Naive thymus-derived CD4-positive, alpha-beta T cell (primary cell): ENCODE data around the gene WDR35. TPM values are rescaled to one million over a fixed set of nuclear protein-coding genes. Genes with fewer than 3 reads are reported as not detected.

Source experiments
- ATAC-seq: fragments of 150-1000 bp; cut with Tn5 transposase; 2 replicates; pipeline ENCODE4 v1.10.0; 2021; ENCODE audit warnings: mild to moderate bottlenecking, moderate library complexity
- CTCF ChIA-PET: fragments of 350-600 bp; sonication (Branson Sonifier 250); formaldehyde crosslinking; loops from one replicate; lab custom pipeline; 2021; ENCODE audit warnings: antibody characterized with exemption; lab: Charles Lee
- POLR2A ChIA-PET: fragments of 350-600 bp; sonication (Branson Sonifier 250); formaldehyde crosslinking; loops from one replicate; lab custom pipeline; 2021; ENCODE audit warnings: antibody characterized with exemption, inconsistent platforms; lab: Charles Lee
- DNase-seq, 9 donors: peaks; one replicate each; pipeline versions ENCODE4 v3.0.0 to v3.0.0-alpha.2; 2020 to 2022; ENCODE audit warnings: mixed read lengths in 1 of 9
- H3K27ac ChIP-seq: one replicate; pipeline ENCODE4 v1.7.0; 2013; ENCODE audit warnings: mild to moderate bottlenecking, low read depth, low read length, moderate library complexity
- H3K27me3 ChIP-seq, 2 donors: one replicate each; pipeline ENCODE4 v1.7.0; 2013; ENCODE audit warnings: low read length in 2 of 2, mild to moderate bottlenecking in 2 of 2, moderate library complexity in 2 of 2; ENCODE audit not compliant: control insufficient read depth in 2 of 2, insufficient read depth in 2 of 2
- H3K36me3 ChIP-seq, 3 experiments: 1 replicate in 2 of 3; 2 replicates in 1 of 3; pipeline ENCODE4 v1.7.0; 2013; ENCODE audit warnings: low read length in 3 of 3, mild to moderate bottlenecking in 3 of 3, moderate library complexity in 1 of 3; ENCODE audit not compliant: insufficient read depth in 3 of 3, control insufficient read depth in 2 of 3
- H3K4me1 ChIP-seq, 2 donors: one replicate each; pipeline ENCODE4 v1.7.0; 2013; ENCODE audit warnings: low read length in 2 of 2, mild to moderate bottlenecking in 2 of 2, moderate library complexity in 1 of 2; ENCODE audit not compliant: control insufficient read depth in 2 of 2, insufficient read depth in 2 of 2
- H3K4me3 ChIP-seq: 2 replicates; pipeline ENCODE4 v1.7.0; 2013; ENCODE audit warnings: mild to moderate bottlenecking, low read length
- H3K9me3 ChIP-seq, 3 experiments: 1 replicate in 2 of 3; 2 replicates in 1 of 3; pipeline ENCODE4 v1.7.0; 2013; ENCODE audit warnings: low read length in 3 of 3; ENCODE audit not compliant: control insufficient read depth in 2 of 3
- H3K27ac Mint-ChIP-seq, 9 donors: one replicate each; pipeline ENCODE4 v1.8.0; 2020 to 2022; ENCODE audit warnings: mixed read lengths in 9 of 9, mild to moderate bottlenecking in 8 of 9, moderate library complexity in 5 of 9, inconsistent platforms in 2 of 9
- H3K27me3 Mint-ChIP-seq, 5 donors: one replicate each; pipeline ENCODE4 v1.8.0; 2021 to 2022; ENCODE audit warnings: mixed read lengths in 5 of 5, mild to moderate bottlenecking in 1 of 5
- H3K36me3 Mint-ChIP-seq, 5 donors: one replicate each; pipeline ENCODE4 v1.8.0; 2020 to 2022; ENCODE audit warnings: mixed read lengths in 5 of 5, mild to moderate bottlenecking in 3 of 5, inconsistent platforms in 1 of 5
- H3K4me1 Mint-ChIP-seq, 7 donors: one replicate each; pipeline ENCODE4 v1.8.0; 2020 to 2022; ENCODE audit warnings: mixed read lengths in 7 of 7, mild to moderate bottlenecking in 3 of 7, inconsistent platforms in 1 of 7
- H3K4me3 Mint-ChIP-seq, 10 donors: one replicate each; pipeline ENCODE4 v1.8.0; 2020 to 2022; ENCODE audit warnings: mild to moderate bottlenecking in 10 of 10, mixed read lengths in 10 of 10, moderate library complexity in 6 of 10, inconsistent platforms in 2 of 10
- H3K9me3 Mint-ChIP-seq, 11 donors: one replicate each; pipeline ENCODE4 v1.8.0; 2020 to 2022; ENCODE audit warnings: mixed read lengths in 11 of 11, mild to moderate bottlenecking in 4 of 11, inconsistent platforms in 1 of 11, moderate library complexity in 1 of 11
- intact Hi-C, 2 donors: fragments of 100-400 bp; cut with micrococcal nuclease; formaldehyde crosslinking; loops; one replicate each; pipeline ENCODE4 v1.15.1; 2023
- polyA plus RNA-seq, 2 donors: library from polyadenylated mRNA; unstranded; fragments of 300-500 nt; fragmentation: Illumina TruSeq; gene quantifications; one replicate each; pipeline ENCODE4 v1.2.3, GENCODE V29; 2021
- total RNA-seq, 6 experiments: library from RNA in 5 of 6; stranded (reverse) in 5 of 6; gene quantifications; 1 replicate in 5 of 6; 2 replicates in 1 of 6; pipeline ENCODE4 v1.2.3 and lab custom pipeline; 2021 to 2026

Gene WDR35
- total and polyA plus RNA-seq, 7 experiments from 2014 or later: 1.5 to 6.0 (median 3.5) TPM

GRCh38 chr2:19901442-19902215 is 88.3 kb downstream of the WDR35 start, which contains the start of gene TTC32:
TSS of gene TTC32 (minus strand) at chr2:19901983. CDS start at chr2:19901854, 129 bp downstream.
- CTCF ChIA-PET: interaction anchor here (0.9 kb wide), 1 partner anchor 8 kb away, joined by 3 read pairs; no protein-coding TSS in a partner anchor
- peaks cover 8 to 19% (median 13%) of the 10 kb centered on the region in 5 donors for H3K27me3 Mint-ChIP-seq
- Histone ChIP-seq H3K27me3 (no peaks in the 10 kb centered on the region), H3K36me3 (peaks cover 0 to 5% (median 0%) of the 10 kb centered on the region in 3 experiments), H3K4me1 (peaks cover 15 to 23% of the 10 kb centered on the region in 2 donors), H3K27ac (peak within 1 kb of the TSS; percentile 83), H3K9me3 (no peaks in the 10 kb centered on the region), H3K4me3 (peak within 1 kb of the TSS; percentile 95)
- H3K9me3 Mint-ChIP-seq: peaks cover 0 to 3% (median 0%) of the 10 kb centered on the region in 11 donors
- POLR2A ChIA-PET: interaction anchor here (0.7 to 1.3 kb wide), 11 partner anchors 22 to 1343 kb away, joined by 3 to 22 read pairs (median 4); partner anchors contain the start of genes HS1BP3, LAPTM4A, LDAH and RDH14
- H3K4me1 Mint-ChIP-seq: peaks cover 24 to 35% (median 31%) of the 10 kb centered on the region in 7 donors
- DNase-seq (peak; percentile 90 to 98 (median 96)), ATAC-seq (peak; percentile 91)
- H3K36me3 Mint-ChIP-seq: peaks cover 0 to 9% (median 4%) of the 10 kb centered on the region in 5 donors
- H3K27ac Mint-ChIP-seq: peak within 1 kb of the TSS; percentile 93 to 100 (median 99)
- intact Hi-C loops: loop anchor here (1.0 to 5.0 kb wide), 15 partner anchors 33 to 1341 kb away; partner anchors contain the start of genes HS1BP3 (in 2 of the 2), LAPTM4A (in 2 of the 2), LDAH (in 2 of the 2) and RDH14 (in 2 of the 2)
- H3K4me3 Mint-ChIP-seq: peak within 1 kb of the TSS; percentile 84 to 99 (median 96)

- ATAC-seq: peak; percentile 3
Measured at GRCh38 chr2:19900931-19901441, 88.9 kb downstream of the WDR35 start.

GRCh38 chr2:19899985-19900930 is 89.6 kb downstream of the WDR35 start:
- DNase-seq: peak in 8 of 9 donors; percentile 12 to 61 (median 52)

More at GRCh38 chr2:19900931-19901441, 88.9 kb downstream of the WDR35 start:
- H3K27me3 Mint-ChIP-seq: peaks cover 8 to 16% (median 9%) of the 10 kb centered on the region in 5 donors
- intact Hi-C loops: loop anchor here (1.0 to 5.0 kb wide), 14 partner anchors 9 to 1341 kb away; partner anchors contain the start of genes LAPTM4A (in 2 of the 2), LDAH (in 2 of the 2), RDH14 (in 2 of the 2) and HS1BP3 (in 1 of the 2)
- Histone ChIP-seq H3K27ac (peak overlapping the region; percentile 83), H3K9me3 (no peaks in the 10 kb centered on the region), H3K4me3 (peak overlapping the region; percentile 95), H3K27me3 (no peaks in the 10 kb centered on the region), H3K36me3 (peaks cover 0 to 5% (median 0%) of the 10 kb centered on the region in 3 experiments), H3K4me1 (peaks cover 15 to 23% of the 10 kb centered on the region in 2 donors)
- H3K4me1 Mint-ChIP-seq: peaks cover 25 to 39% (median 34%) of the 10 kb centered on the region in 7 donors
- DNase-seq: peak in 1 of 9 donors; percentile 40
- peaks cover 0 to 3% (median 0%) of the 10 kb centered on the region in 11 donors for H3K9me3 Mint-ChIP-seq
- ChIA-PET POLR2A (interaction anchor here (0.7 to 1.5 kb wide), 12 partner anchors 21 to 1342 kb away, joined by 3 to 22 read pairs (median 4); partner anchors contain the start of genes HS1BP3, LAPTM4A, LDAH and RDH14), CTCF (interaction anchor here (0.9 kb wide), 1 partner anchor 9 kb away, joined by 3 read pairs; no protein-coding TSS in a partner anchor)
- H3K27ac Mint-ChIP-seq: peak overlapping the region; percentile 93 to 100 (median 99)
- H3K4me3 Mint-ChIP-seq: peak overlapping the region; percentile 84 to 99 (median 96)
- peaks cover 0 to 9% (median 4%) of the 10 kb centered on the region in 5 donors for H3K36me3 Mint-ChIP-seq

GRCh38 chr2:19898592-19899329 is 91.1 kb downstream of the WDR35 start:
- ChIA-PET POLR2A (interaction anchor here (1.0 to 1.3 kb wide), 3 partner anchors 11 to 551 kb away, joined by 3 to 5 read pairs (median 4); partner anchors contain the start of gene LAPTM4A), CTCF (no interaction called here)
- peaks cover 0 to 6% (median 0%) of the 10 kb centered on the region in 5 donors for H3K27me3 Mint-ChIP-seq
- intact Hi-C loops: no loop called here
- H3K4me1 ChIP-seq: peaks cover 15 to 23% of the 10 kb centered on the region in 2 donors
- H3K4me3 Mint-ChIP-seq: peak overlapping the region in 8 of 10 donors; percentile 4 to 56 (median 32)
- peaks cover 0 to 12% (median 6%) of the 10 kb centered on the region in 5 donors for H3K36me3 Mint-ChIP-seq
- peaks cover 0 to 5% (median 0%) of the 10 kb centered on the region in 3 experiments for H3K36me3 ChIP-seq
- H3K4me1 Mint-ChIP-seq: peaks cover 33 to 61% (median 53%) of the 10 kb centered on the region in 7 donors
- H3K27ac ChIP-seq: peak overlapping the region; percentile 46
- peak overlapping the region; percentile 9 to 90 (median 74) for H3K27ac Mint-ChIP-seq
- no peaks in the 10 kb centered on the region for H3K9me3 ChIP-seq
- H3K27me3 ChIP-seq: no peaks in the 10 kb centered on the region
- ATAC-seq: no peak
- H3K4me3 ChIP-seq: no peak overlapping the region
- DNase-seq: no peak
- H3K9me3 Mint-ChIP-seq: no peaks in the 10 kb centered on the region

More at GRCh38 chr2:19899985-19900930, 89.6 kb downstream of the WDR35 start:
- peak; percentile 28 for ATAC-seq
- Mint-ChIP-seq H3K4me3 (peak overlapping the region; percentile 84 to 99 (median 96)), H3K27ac (peak overlapping the region; percentile 93 to 100 (median 99)), H3K27me3 (peaks cover 3 to 16% (median 9%) of the 10 kb centered on the region in 5 donors), H3K36me3 (peaks cover 0 to 10% (median 6%) of the 10 kb centered on the region in 5 donors), H3K4me1 (peaks cover 27 to 46% (median 41%) of the 10 kb centered on the region in 7 donors), H3K9me3 (peaks cover 0 to 3% (median 0%) of the 10 kb centered on the region in 11 donors)
- H3K9me3 ChIP-seq: no peaks in the 10 kb centered on the region
- H3K27me3 ChIP-seq: no peaks in the 10 kb centered on the region
- peak overlapping the region; percentile 95 for H3K4me3 ChIP-seq
- H3K4me1 ChIP-seq: peaks cover 15 to 23% of the 10 kb centered on the region in 2 donors
- H3K27ac ChIP-seq: peak overlapping the region; percentile 83
- ChIA-PET CTCF (interaction anchor here (0.7 to 1.1 kb wide), 2 partner anchors 21 to 37 kb away, joined by 3 to 4 read pairs; no protein-coding TSS in a partner anchor), POLR2A (interaction anchor here (0.6 to 1.5 kb wide), 13 partner anchors 26 to 1344 kb away, joined by 3 to 22 read pairs (median 4); partner anchors contain the start of genes LAPTM4A, RDH14 and WDR35)
- intact Hi-C loops: loop anchor here (1.0 to 5.0 kb wide), 7 partner anchors 8 to 923 kb away; partner anchors contain the start of genes LDAH (in 2 of the 2) and HS1BP3 (in 1 of the 2)
- peaks cover 0 to 5% (median 0%) of the 10 kb centered on the region in 3 experiments for H3K36me3 ChIP-seq
